HG03565 (cell line): ENCODE data around the gene CEP70.

ENCODE experiments used
- ATAC-seq: cut with Tn5 transposase; IDR thresholded peaks from one replicate; pipeline ENCODE4 v1.9.1; 2021; ENCODE audit warnings: mild to moderate bottlenecking, moderate library complexity; ENCODE audit not compliant: unreplicated experiment

Gene CEP70

DNA sequence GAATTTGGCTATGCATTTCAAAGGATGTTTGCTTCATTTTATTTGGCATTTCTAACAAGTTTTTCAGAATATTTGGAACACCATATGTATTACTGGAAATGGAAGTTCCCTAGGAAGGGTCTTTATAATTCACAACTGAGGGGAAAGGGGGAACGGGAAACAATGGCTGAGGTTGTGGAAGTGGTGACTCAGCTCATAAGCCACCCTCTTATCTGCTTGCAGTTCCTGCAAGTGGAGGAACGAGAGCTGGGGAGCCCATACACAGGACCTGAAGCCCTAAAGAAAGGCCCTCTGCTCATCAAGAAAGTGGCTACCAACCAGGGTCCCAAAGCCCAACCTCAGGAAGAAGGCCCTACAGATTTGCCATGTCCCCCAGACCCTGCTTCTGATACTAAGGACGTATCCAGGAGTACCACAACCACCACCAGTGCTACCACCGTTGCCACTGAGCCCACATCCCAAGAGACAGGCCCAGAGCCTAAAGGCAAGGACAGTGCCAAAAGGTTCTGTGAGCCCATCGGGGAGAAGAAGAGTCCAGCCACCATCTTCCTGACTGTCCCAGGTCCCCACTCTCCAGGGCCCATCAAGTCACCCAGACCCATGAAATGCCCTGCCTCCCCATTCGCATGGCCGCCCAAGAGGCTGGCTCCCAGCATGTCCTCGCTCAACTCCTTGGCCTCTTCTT is 121.8 kb downstream of the CEP70 start:
- ATAC-seq = no peak

DNA sequence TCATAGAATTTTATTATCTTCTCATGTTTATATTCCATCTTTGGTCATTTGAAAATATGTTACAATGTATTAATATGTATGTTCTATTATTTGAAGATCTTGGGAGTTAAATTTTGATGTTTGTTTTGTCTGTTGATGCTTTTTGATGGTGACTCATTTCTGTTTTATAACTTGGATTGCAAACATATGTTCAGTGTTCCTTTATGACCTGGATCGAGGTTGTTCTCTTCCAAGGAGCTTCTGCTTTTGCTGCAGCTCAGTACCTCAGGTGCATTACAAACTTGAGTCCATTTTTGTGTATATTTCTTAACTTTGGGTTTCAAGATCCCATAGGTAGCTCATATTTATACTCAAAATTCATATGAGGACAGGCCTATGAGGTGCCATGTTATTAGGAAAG is 122.6 kb downstream of the CEP70 start:
- no peak for ATAC-seq

- ATAC-seq = no peak
Measured at GRCh38 chr3:138470687-138471086, 123.4 kb downstream of the CEP70 start.

DNA sequence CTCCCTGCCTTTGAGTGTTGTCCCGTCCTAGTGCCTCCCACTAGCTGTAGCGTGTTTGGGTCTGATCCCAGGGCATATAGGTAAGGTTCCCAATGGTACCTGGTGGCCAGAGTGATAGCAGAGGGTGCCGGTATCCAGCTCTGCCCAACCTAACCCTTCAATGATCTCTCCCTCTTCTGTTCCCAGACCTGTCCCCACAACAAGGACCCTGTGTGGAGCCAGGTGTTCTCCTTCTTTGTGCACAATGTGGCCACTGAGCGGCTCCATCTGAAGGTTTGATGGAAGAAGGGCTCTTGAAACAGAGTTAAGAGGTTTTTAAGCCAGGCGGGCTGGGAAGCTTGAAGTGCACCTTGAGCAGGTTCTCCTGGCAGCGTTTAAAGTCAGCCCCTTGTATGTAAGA is 124.2 kb downstream of the CEP70 start:
- ATAC-seq = no peak

GRCh38 chr3:138468886-138469285 is 125.2 kb downstream of the CEP70 start:
- no peak for ATAC-seq

- no peak for ATAC-seq
Measured at GRCh38 chr3:138468451-138468850, 125.6 kb downstream of the CEP70 start.

GRCh38 chr3:138467931-138468330 is 126.1 kb downstream of the CEP70 start:
- no peak for ATAC-seq

DNA sequence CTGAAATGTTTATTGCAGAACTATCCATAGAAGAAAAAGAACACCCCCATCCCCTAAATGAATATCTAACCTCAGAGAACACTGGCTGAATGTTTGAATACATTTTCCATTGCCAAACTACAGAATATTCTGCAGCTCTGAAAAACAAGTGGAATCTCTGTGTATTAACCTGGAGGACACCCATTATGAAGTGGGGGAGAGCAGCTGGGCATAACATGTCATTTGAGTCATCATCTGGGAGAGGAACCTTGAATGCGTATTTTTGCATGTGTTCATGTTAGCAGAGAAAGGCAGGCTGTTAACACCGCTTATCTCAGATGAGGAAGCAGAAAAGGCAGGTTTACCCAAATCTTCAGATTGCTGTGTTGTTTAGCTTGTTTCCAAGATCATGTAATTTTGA is 128.1 kb downstream of the CEP70 start:
- no peak for ATAC-seq

GRCh38 chr3:138465451-138465850 is 128.6 kb downstream of the CEP70 start:
- no peak for ATAC-seq

DNA sequence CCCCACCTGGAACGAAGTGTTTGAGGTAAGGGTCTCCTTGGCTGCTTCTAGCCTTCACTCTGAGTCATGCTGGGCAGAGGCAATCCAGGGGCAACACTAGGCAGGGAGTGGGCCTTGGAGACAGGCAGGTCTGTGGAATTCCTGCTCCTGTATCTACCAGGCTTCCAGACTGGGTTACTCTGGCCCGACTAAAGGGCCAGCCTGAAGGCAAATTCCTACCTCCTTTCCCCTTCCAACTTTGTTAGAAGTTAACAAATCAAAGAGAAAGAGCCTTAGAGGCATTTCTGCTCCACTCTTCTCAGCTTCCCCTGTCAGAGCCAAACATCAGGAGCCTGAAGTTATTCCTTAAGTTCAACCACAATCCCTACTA is 129.6 kb downstream of the CEP70 start:
- no peak for ATAC-seq

GRCh38 chr3:138463724-138464490 is 130.2 kb downstream of the CEP70 start:
- no peak for ATAC-seq

DNA sequence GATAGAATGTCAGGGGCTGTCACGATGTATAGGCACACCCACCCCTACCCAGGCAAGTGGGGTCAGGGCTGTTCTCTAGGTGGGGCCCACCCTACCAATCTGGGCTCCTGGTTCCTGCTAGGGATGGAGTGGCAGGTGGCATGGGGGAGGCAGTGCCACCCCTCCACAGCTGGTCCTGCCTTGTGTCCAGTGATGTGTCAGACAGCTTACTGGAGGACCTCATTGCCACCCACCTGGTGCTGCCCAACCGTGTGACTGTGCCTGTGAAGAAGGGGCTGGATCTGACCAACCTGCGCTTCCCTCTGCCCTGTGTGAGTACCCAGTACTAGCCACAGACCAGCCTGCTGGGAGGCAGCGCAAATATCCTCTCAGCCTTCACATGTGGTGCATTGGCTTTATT is 132.2 kb downstream of the CEP70 start:
- ATAC-seq = no peak

- no peak for ATAC-seq
Measured at GRCh38 chr3:138461246-138461645, 132.8 kb downstream of the CEP70 start.

DNA sequence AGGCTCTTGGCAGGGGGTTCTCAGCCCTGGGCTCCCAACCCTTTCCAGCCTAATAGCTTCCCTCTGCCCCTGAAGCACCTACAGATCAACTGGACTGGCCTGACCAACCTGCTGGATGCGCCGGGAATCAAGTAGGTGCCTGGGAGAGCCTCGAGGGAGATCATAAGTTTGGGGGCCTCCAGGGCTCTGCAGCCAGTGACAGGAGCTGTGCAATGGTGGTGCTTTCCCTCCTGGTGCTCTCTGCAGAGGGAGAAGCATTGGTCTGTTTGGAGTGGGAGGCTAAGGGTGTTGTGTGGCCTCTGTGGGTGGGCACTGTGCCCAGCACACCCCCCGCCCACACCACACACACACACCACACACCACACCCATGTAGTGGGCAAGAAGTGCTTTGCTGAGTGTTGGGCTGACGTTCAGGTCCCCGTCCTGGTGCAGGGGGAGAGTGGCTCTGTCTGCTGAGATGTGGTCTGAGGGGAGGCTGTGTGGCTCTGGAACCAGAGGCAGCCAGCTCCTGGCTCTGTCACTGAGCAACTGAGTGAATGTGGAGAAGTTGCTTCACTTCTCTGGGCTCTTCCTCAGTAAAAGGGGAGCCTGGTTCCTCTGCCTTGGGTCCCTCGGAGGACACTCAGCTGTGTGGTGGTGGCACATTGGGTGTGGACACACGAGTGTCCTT is 133.4 kb downstream of the CEP70 start:
- ATAC-seq = no peak

GRCh38 chr3:138459619-138460535 is 134.2 kb downstream of the CEP70 start:
- no peak for ATAC-seq

- ATAC-seq = no peak
Measured at GRCh38 chr3:138458774-138459499, 135.1 kb downstream of the CEP70 start.

DNA sequence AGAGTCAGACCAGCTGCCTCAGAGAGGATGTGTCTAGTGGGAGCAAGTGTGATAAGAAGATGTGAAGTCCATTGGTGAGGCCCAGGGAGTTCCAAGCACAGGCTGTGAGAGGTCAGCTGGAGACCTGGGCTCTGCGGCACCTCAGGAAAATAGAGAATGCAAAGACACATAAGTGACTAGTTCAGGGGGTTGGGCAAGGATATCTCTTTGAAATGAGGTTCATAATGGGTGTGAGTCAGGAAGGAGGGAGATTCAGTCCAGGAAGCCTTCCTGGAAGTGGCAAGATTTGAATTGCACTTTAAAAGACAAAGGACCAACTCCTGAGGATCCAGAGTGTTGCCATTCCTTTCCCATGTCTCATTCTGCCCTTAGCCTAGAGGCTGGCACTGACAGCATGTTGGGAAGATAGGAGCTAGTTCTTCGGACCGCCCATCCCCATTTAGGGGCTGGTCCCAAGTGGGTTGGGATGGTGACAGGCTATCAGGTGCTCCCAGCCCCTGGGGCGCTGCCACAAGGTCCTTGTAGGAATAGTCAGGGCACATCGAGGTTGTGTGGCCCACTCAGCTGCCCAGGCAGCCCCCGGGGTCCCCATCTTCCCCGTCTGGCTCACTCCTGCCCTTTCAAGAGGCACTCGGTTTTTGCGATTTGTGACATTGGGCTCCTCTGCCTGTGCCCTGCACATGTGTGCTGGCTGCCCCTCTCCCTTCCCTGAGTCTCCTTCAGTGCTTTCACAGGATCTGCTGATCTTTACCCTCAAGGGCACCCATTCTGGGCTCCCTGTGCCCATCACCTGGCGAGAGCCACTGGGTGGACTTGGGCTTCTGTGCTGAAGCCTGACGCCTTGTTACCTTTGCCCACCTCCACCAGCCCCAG is 136.0 kb downstream of the CEP70 start:
- no peak for ATAC-seq

DNA sequence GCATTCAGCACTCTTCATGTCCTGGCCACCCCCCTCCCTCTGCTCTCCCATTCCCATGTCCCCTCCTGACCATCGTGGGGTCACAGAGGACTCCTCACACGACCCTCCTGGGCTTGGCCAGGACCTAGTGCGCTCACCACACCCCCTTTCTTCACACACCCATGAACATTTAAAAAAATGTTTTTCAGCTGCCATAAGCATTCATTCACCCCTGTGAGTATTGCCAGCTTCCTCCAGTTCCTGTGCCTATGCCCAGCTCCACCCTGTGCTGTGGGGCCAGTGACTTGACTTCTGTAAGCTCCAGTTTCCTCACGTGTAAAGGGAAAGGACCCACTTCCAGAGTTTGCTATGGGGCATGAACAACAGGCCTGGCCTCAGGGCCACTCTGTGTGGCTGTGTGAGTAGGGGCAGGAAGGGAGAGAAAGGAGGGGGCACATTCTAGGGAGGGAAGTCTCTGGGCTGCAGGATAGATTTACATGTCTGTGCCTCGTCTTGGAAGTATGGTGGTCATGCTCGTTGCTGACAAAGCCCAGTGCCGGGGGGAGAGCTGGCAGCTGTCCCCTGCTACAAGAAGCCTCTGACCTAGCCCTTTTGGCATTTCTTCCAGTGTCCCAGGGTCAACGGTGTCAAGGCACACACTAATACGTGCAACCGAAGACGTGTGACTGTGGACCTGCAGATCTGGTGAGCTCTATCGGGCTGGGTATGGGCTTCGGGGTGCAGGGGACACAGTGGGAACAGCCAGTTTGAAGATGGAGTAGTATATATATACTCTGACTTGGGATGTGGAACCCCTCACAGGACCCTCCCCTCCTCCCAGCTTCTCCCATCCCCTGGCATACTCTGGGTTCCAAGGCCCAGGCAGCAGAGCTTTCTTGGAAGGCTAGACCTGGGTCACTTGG is 136.8 kb downstream of the CEP70 start:
- ATAC-seq = no peak
